Activated gamma-delta T cell (primary cell): ENCODE measurements around the gene CEP57.
"Not testable (repeated sequence)": the region's sequence is repeated elsewhere in the genome, so short reads cannot be mapped to it uniquely, and the experiment has no call there.

Experiments used
- DNase-seq: peaks from one replicate; lab custom pipeline; 2025; lab: John Stamatoyannopoulos, UW

Gene CEP57

GRCh38 chr11:95796501-95796900 is 6.2 kb downstream of the CEP57 start:
- DNase-seq, result no peak

- DNase-seq, result no peak
Measured at GRCh38 chr11:95799546-95799945, 9.2 kb downstream of the CEP57 start.

- no peak for DNase-seq
Measured at GRCh38 chr11:95800438-95800837, 10.1 kb downstream of the CEP57 start.

- no peak for DNase-seq
Measured at GRCh38 chr11:95802806-95803205, 12.5 kb downstream of the CEP57 start.

- no peak for DNase-seq
Measured at GRCh38 chr11:95803973-95804372, 13.7 kb downstream of the CEP57 start.

GRCh38 chr11:95805869-95806268 is 15.6 kb downstream of the CEP57 start:
- no peak for DNase-seq

- DNase-seq, result not testable (repeated sequence)
Measured at GRCh38 chr11:95806464-95806863, 16.2 kb downstream of the CEP57 start.

- not testable (repeated sequence) for DNase-seq
Measured at GRCh38 chr11:95811052-95811451, 20.8 kb downstream of the CEP57 start.

GRCh38 chr11:95816037-95816436 is 25.7 kb downstream of the CEP57 start:
- DNase-seq, result no peak

- DNase-seq, result no peak
Measured at GRCh38 chr11:95821640-95822039, 31.3 kb downstream of the CEP57 start.

GRCh38 chr11:95827696-95828095 is 37.4 kb downstream of the CEP57 start:
- DNase-seq, result no peak

- DNase-seq, result no peak
Measured at GRCh38 chr11:95829580-95830259, 39.4 kb downstream of the CEP57 start.

GRCh38 chr11:95831198-95831883 is 41.0 kb downstream of the CEP57 start:
- DNase-seq, result no peak

- DNase-seq, result no peak
Measured at GRCh38 chr11:95832763-95833162, 42.5 kb downstream of the CEP57 start.

- no peak for DNase-seq
Measured at GRCh38 chr11:95833378-95833777, 43.1 kb downstream of the CEP57 start.

GRCh38 chr11:95835351-95835750 is 45.1 kb downstream of the CEP57 start:
- no peak for DNase-seq

- DNase-seq, result no peak
Measured at GRCh38 chr11:95835768-95836488, 45.6 kb downstream of the CEP57 start.

- DNase-seq, result no peak
Measured at GRCh38 chr11:95845167-95845566, 54.9 kb downstream of the CEP57 start.

- DNase-seq, result no peak
Measured at GRCh38 chr11:95849087-95849825, 59.0 kb downstream of the CEP57 start.

GRCh38 chr11:95850137-95850536 is 59.8 kb downstream of the CEP57 start:
- DNase-seq, result no peak

- DNase-seq, result no peak
Measured at GRCh38 chr11:95853138-95853537, 62.8 kb downstream of the CEP57 start.

- no peak for DNase-seq
Measured at GRCh38 chr11:95853862-95854261, 63.6 kb downstream of the CEP57 start.
